ENCODE results near the gene PCIF1. TPM values are rescaled to one million over a fixed set of nuclear protein-coding genes. Genes with fewer than 3 reads are reported as not detected.

The PCIF1 gene
- total RNA-seq, 1 donor from 2014 or later, result 21.8 TPM

Other genes starting within 250 kb of the PCIF1 start
- not detected for gene WFDC13, start 232.6 kb upstream of the PCIF1 start, total RNA-seq
- gene WFDC10B, start 229.7 kb upstream of the PCIF1 start, total RNA-seq, result not detected
- gene SPINT4, start 212.3 kb upstream of the PCIF1 start, total RNA-seq, result not detected
- 0.54 TPM for gene WFDC3, start 142.8 kb upstream of the PCIF1 start, total RNA-seq
- gene DNTTIP1, start 142.7 kb upstream of the PCIF1 start, total RNA-seq, result 14.5 TPM
- 1.1 TPM for gene UBE2C, start 122.0 kb upstream of the PCIF1 start, total RNA-seq
- 0.43 TPM for gene TNNC2, start 107.4 kb upstream of the PCIF1 start, total RNA-seq
- gene SNX21, start 100.9 kb upstream of the PCIF1 start, total RNA-seq, result 22.1 TPM
- gene ACOT8, start 77.3 kb upstream of the PCIF1 start, total RNA-seq, result 28.1 TPM
- 1.4 TPM for gene ZSWIM3, start 77.1 kb upstream of the PCIF1 start, total RNA-seq
- 10.1 TPM for gene ZSWIM1, start 53.5 kb upstream of the PCIF1 start, total RNA-seq
- 1.7 TPM for gene SPATA25, start 47.1 kb upstream of the PCIF1 start, total RNA-seq
- 6.5 TPM for gene NEURL2, start 43.5 kb upstream of the PCIF1 start, total RNA-seq
- gene CTSA, start 43.3 kb upstream of the PCIF1 start, total RNA-seq, result 113 TPM
- gene PLTP, start 22.5 kb upstream of the PCIF1 start, total RNA-seq, result 118 TPM
- 7.6 TPM for gene ZNF335, start 37.5 kb downstream of the PCIF1 start, total RNA-seq
- gene MMP9, start 74.2 kb downstream of the PCIF1 start, total RNA-seq, result 0.48 TPM
- gene SLC12A5, start 94.5 kb downstream of the PCIF1 start, total RNA-seq, result not detected
- 23.0 TPM for gene NCOA5, start 155.3 kb downstream of the PCIF1 start, total RNA-seq
- 7.4 TPM for gene CD40, start 183.6 kb downstream of the PCIF1 start, total RNA-seq